ENCODE measurements around the gene F13B. TPM values are rescaled to one million over a fixed set of nuclear protein-coding genes. Genes with fewer than 3 reads are reported as not detected.

F13B gene
- total RNA-seq, 1 donor from 2014 or later = not detected

DNA sequence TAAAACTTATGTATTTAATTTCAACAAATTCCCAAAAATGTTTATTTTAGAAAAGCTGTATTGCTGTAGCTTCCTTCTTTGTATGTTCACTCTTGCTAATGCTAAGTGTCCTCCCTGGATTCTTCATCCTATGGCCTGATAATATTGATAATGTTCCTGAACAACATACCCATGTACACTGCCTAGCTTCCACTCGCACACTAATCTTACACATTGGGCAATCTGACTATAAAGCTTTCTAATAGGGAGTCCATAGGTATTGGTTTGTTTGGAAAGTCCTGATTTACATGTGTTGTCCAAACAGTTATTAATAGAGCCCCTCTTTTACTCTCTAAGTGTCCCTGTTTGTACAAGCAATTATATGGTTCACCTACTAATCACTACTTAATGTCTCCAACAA is 783 bp downstream of the F13B start:
- DNase-seq (ENCODE audit: low read depth) = no peak
- FAIRE-seq = no peak
- Histone ChIP-seq H3K4me3 (ENCODE audit: low read depth, low read length) (no peak overlapping the region), H3K36me3 (ENCODE audit: control insufficient read depth, insufficient read depth, low read length) (no peaks in the 10 kb centered on the region), H3K27me3 (ENCODE audit: control insufficient read depth, insufficient read depth, low read length) (no peaks in the 10 kb centered on the region)
- TF ChIP-seq, protein P1, sequence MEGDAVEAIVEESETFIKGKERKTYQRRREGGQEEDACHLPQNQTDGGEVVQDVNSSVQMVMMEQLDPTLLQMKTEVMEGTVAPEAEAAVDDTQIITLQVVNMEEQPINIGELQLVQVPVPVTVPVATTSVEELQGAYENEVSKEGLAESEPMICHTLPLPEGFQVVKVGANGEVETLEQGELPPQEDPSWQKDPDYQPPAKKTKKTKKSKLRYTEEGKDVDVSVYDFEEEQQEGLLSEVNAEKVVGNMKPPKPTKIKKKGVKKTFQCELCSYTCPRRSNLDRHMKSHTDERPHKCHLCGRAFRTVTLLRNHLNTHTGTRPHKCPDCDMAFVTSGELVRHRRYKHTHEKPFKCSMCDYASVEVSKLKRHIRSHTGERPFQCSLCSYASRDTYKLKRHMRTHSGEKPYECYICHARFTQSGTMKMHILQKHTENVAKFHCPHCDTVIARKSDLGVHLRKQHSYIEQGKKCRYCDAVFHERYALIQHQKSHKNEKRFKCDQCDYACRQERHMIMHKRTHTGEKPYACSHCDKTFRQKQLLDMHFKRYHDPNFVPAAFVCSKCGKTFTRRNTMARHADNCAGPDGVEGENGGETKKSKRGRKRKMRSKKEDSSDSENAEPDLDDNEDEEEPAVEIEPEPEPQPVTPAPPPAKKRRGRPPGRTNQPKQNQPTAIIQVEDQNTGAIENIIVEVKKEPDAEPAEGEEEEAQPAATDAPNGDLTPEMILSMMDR (IDR thresholded peaks at IDR 0.05; ENCODE audit: insufficient read depth, low read length, severe bottlenecking) = no peak

DNA sequence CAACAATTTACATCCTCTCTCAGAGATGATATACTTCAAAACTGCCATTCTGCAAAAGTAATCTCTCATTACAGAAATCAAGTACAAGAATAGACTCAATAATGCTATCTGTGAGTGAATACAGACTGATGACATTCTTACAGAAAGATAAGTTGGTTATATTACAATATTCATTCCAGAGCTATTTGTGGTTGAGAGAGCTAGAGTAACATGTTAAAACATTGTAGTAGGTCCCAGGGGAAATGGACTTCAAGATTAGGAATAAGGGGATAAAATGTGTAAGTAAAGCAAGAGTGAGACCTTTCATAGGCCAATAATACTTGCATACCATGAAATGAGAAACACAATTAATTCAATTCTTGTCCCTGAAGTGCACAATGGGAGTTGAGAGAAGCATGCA is 1.5 kb downstream of the F13B start:
- TF ChIP-seq, protein P1 (IDR thresholded peaks at IDR 0.05; ENCODE audit: insufficient read depth, low read length, severe bottlenecking) = no peak
- Histone ChIP-seq H3K4me3 (ENCODE audit: low read depth, low read length) (no peak overlapping the region), H3K36me3 (ENCODE audit: control insufficient read depth, insufficient read depth, low read length) (no peaks in the 10 kb centered on the region), H3K27me3 (ENCODE audit: control insufficient read depth, insufficient read depth, low read length) (no peaks in the 10 kb centered on the region)
- FAIRE-seq = no peak
- no peak for DNase-seq (ENCODE audit: low read depth)

DNA sequence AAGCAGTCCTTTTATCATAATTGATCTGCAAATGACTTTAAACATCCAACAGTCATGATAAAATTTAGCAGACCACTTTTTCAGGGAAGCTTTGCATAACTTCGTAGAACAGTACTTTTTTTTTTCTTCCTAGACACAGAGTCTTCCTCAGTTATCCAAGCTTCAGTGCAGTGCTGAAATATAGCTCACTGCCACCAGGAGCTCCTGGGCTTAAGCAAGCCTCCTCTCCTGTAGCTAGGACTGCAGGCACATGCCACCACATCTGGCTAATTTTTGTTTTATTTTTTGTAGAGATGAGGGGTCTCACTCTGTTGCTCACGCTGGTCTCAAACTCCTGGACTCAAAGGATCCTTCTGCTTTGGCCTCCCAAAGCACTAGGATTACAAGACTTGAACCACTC is 3.8 kb downstream of the F13B start:
- Histone ChIP-seq H3K27me3 (ENCODE audit: control insufficient read depth, insufficient read depth, low read length) (no peaks in the 10 kb centered on the region), H3K4me3 (ENCODE audit: low read depth, low read length) (no peak overlapping the region), H3K36me3 (ENCODE audit: control insufficient read depth, insufficient read depth, low read length) (no peaks in the 10 kb centered on the region)
- DNase-seq (ENCODE audit: low read depth) = no peak
- TF ChIP-seq, protein P1 (IDR thresholded peaks at IDR 0.05; ENCODE audit: insufficient read depth, low read length, severe bottlenecking) = no peak
- FAIRE-seq = no peak

DNA sequence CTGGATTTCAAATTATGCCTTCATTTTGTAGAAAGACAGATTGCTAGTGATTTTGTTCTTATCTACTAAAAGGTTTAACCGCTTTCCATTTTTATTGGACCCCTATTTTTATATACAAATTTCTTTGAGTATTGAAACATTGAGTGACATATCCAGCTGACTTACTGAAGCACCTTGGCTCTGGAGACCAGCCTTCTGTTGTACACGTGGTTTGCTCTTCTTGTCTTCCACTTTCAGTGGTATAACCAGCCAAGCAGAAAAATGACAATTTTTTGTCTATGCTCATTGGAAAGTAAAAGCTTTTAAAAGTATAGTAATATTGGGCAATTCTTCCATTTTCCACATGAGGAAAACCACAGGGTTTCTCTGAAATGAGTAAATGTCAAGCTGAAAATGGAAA is 4.4 kb downstream of the F13B start:
- TF ChIP-seq, protein P1 (IDR thresholded peaks at IDR 0.05; ENCODE audit: insufficient read depth, low read length, severe bottlenecking) = no peak
- DNase-seq (ENCODE audit: low read depth) = no peak
- Histone ChIP-seq H3K36me3 (ENCODE audit: control insufficient read depth, insufficient read depth, low read length) (no peaks in the 10 kb centered on the region), H3K27me3 (ENCODE audit: control insufficient read depth, insufficient read depth, low read length) (no peaks in the 10 kb centered on the region), H3K4me3 (ENCODE audit: low read depth, low read length) (no peak overlapping the region)
- no peak for FAIRE-seq

DNA sequence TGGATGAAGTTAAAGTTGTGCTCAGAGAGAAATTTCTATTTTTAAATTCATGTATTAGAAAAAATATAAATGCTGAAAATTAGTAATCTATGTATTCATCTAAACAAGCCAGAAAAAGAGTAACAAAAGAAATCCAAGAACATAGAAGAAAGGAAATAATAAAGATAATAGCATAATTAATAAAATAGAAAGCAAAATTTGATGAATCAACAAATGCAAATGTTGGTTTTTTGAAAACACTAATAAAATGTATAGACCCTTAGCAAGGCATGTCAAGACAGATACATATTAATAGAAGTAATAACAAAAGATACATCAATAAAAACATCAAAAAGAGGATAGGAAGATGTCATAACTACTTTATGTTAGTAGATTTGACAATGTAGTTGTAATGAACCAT is 18.0 kb downstream of the F13B start:
- Histone ChIP-seq H3K27me3 (ENCODE audit: control insufficient read depth, insufficient read depth, low read length) (no peaks in the 10 kb centered on the region), H3K36me3 (ENCODE audit: control insufficient read depth, insufficient read depth, low read length) (no peaks in the 10 kb centered on the region), H3K4me3 (ENCODE audit: low read depth, low read length) (no peak overlapping the region)
- DNase-seq (ENCODE audit: low read depth) = no peak
- no peak for FAIRE-seq
- TF ChIP-seq, protein P1 (IDR thresholded peaks at IDR 0.05; ENCODE audit: insufficient read depth, low read length, severe bottlenecking) = no peak

DNA sequence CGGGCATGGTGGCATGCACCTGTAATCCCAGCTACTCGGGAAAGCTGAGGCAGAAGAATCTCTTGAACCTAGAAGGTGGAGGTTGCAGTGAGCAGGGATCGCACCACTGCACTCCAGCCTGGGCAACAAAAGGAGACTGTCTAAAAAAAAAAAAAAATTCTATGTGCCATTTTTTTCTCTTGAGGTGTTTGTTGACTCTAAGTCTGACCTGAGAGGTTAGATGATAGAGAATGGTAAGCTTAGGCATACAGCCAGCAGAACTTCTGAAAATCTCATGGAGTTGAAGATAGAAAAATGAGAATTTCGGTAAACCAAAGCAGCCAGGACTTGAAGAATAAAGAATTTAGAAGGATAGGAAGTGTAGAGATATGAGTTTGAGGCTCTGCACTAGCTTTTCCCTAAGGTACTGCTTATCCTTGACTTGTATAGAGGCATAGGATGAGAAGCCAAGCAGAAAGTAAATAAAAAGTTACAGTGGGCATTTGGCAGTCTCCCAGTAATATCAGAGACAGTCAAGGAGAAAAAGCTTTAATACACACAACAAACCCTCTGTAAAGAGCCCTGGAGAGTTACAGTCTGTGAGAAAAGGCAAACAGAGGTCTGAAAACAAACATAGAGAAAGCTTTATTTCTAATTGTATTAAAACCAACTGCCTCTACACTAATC is 24.3 kb downstream of the F13B start:
- no peak for FAIRE-seq
- TF ChIP-seq, protein P1 (IDR thresholded peaks at IDR 0.05; ENCODE audit: insufficient read depth, low read length, severe bottlenecking) = no peak
- no peaks in the 10 kb centered on the region for H3K27me3 ChIP-seq (ENCODE audit: control insufficient read depth, insufficient read depth, low read length)

More for the DNA sequence above, 24.3 kb downstream of the F13B start:
- Histone ChIP-seq H3K4me3 (ENCODE audit: low read depth, low read length) (no peak overlapping the region), H3K36me3 (ENCODE audit: control insufficient read depth, insufficient read depth, low read length) (no peaks in the 10 kb centered on the region)
- DNase-seq (ENCODE audit: low read depth) = no peak
